ENCODE measurements around the gene OR4F6. TPM values are rescaled to one million over a fixed set of nuclear protein-coding genes. Genes with fewer than 3 reads are reported as not detected.

OR4F6 gene
- polyA plus RNA-seq, 4 donors, result 0.03 TPM; not detected in 3

DNA sequence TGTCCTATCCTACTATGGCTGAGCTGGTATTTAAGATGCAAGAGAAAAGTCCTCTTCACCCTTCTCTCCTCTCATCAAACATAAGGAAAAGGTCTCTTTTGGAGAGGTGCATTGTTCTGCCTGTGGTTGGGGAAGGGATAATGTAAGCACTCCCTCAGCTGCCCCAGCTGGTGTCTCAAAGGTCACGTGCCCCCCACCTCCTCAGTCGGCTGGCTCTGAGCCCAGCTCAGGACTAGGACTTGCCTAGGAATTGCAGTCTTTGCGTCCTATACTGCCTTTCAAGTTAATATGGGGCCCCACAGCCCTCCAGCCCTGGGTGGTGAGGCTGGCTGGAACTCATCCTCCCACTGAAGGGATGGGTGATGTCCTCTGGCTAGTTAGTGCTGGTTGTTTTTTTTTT is 38.3 kb downstream of the OR4F6 start:
- H3K9me3 ChIP-seq (ENCODE audit: control insufficient read depth in 2 of 2, insufficient read depth in 1 of 2, low read depth in 1 of 2, low read length in 1 of 2), result no peaks in the 10 kb centered on the region
- FAIRE-seq (no peak), DNase-seq (no peak)
- H3K27me3 ChIP-seq (ENCODE audit: control insufficient read depth in 3 of 3, insufficient read depth in 3 of 3, low read length in 3 of 3), result peaks cover 0 to 2% (median 0%) of the 10 kb centered on the region in 3 donors
- no peaks in the 10 kb centered on the region for H3K36me3 ChIP-seq (ENCODE audit: control insufficient read depth in 3 of 3, insufficient read depth in 2 of 3, low read depth in 1 of 3, low read length in 3 of 3)
- no peaks in the 10 kb centered on the region for H3K4me1 ChIP-seq (ENCODE audit: control insufficient read depth in 3 of 3, insufficient read depth in 2 of 3, low read depth in 1 of 3, low read length in 2 of 3)
- no peak overlapping the region for H3K27ac ChIP-seq (ENCODE audit: low read depth in 1 of 3, low read length in 2 of 3)
- WGBS, 3 donors, result 21 to 48% (median 27%) methylated on average over 3 of the region's 3 CpGs
- no peak overlapping the region for H3K4me3 ChIP-seq (ENCODE audit: low read depth in 1 of 3, low read length in 3 of 3)

DNA sequence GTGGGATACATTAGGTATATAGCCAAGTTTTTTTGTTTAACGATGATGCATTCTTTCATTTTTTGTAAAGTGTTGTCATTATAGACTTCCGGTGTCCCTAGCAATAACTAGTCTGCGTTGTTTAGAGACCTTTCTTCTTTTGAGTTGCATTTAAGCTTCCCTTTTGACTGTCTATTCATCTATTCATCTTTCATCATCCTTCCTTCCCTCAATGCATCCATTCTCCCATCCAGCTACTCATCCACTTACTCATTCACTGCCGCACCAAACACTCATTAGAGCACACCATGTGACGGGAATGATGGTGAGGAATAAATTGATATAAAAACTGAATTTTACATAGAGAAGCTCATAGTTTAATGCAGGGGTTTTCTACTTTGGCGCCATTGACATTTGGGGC is 41.6 kb downstream of the OR4F6 start:
- 68 to 73% (median 71%) methylated on average over 6 of the region's 6 CpGs for WGBS, 3 donors
- Histone ChIP-seq H3K27ac (ENCODE audit: low read depth in 1 of 3, low read length in 2 of 3) (no peak overlapping the region), H3K4me3 (ENCODE audit: low read depth in 1 of 3, low read length in 3 of 3) (no peak overlapping the region), H3K36me3 (ENCODE audit: control insufficient read depth in 3 of 3, insufficient read depth in 2 of 3, low read depth in 1 of 3, low read length in 3 of 3) (no peaks in the 10 kb centered on the region), H3K4me1 (ENCODE audit: control insufficient read depth in 3 of 3, insufficient read depth in 2 of 3, low read depth in 1 of 3, low read length in 2 of 3) (no peaks in the 10 kb centered on the region), H3K27me3 (ENCODE audit: control insufficient read depth in 3 of 3, insufficient read depth in 3 of 3, low read length in 3 of 3) (peaks cover 0 to 2% (median 0%) of the 10 kb centered on the region in 3 donors), H3K9me3 (ENCODE audit: control insufficient read depth in 2 of 2, insufficient read depth in 1 of 2, low read depth in 1 of 2, low read length in 1 of 2) (no peaks in the 10 kb centered on the region)
- DNase-seq, result no peak
- no peak for FAIRE-seq

DNA sequence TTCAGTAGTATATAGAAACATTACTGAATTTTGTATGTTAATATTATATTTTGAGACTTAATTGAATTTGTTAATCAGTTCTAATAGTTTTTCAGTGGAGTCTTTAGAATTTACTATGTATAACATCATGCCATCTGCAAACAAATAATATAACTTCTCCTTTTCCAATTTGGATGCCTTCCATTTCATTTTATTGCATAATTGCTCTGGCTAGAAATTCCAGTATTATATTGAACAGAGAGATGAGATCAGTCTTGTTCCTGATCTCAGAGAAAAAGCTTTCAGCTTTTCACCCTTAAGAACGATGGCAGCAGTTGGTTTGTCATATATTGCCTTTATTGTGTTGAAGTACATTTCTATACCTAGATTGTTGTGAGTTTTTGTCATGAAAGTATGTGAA is 49.0 kb downstream of the OR4F6 start:
- no peaks in the 10 kb centered on the region for H3K9me3 ChIP-seq (ENCODE audit: control insufficient read depth in 2 of 2, insufficient read depth in 1 of 2, low read depth in 1 of 2, low read length in 1 of 2)
- no peak overlapping the region for H3K4me3 ChIP-seq (ENCODE audit: low read depth in 1 of 3, low read length in 3 of 3)
- no peak overlapping the region for H3K27ac ChIP-seq (ENCODE audit: low read depth in 1 of 3, low read length in 2 of 3)
- H3K4me1 ChIP-seq (ENCODE audit: control insufficient read depth in 3 of 3, insufficient read depth in 2 of 3, low read depth in 1 of 3, low read length in 2 of 3), result no peaks in the 10 kb centered on the region
- DNase-seq (no peak), FAIRE-seq (no peak)
- no peaks in the 10 kb centered on the region for H3K27me3 ChIP-seq (ENCODE audit: control insufficient read depth in 3 of 3, insufficient read depth in 3 of 3, low read length in 3 of 3)
- H3K36me3 ChIP-seq (ENCODE audit: control insufficient read depth in 3 of 3, insufficient read depth in 2 of 3, low read depth in 1 of 3, low read length in 3 of 3), result no peaks in the 10 kb centered on the region
- 19 to 58% (median 46%) methylated on average over 1 of the region's 1 CpG for WGBS, 3 donors

Other genes with a start within 250 kb of the OR4F6 start
- 10 to 100 TPM; 19.0 to 47.6 (median 31.5) TPM for gene TM2D3, start 151.1 kb upstream of the OR4F6 start, polyA plus RNA-seq
- gene TARS3, start 79.0 kb upstream of the OR4F6 start, polyA plus RNA-seq, result 10 to 100 TPM in 1 of 4 donors, 1 to 10 TPM in 3; 4.2 to 19.5 (median 5.1) TPM
- not detected for gene OR4F15, start 8.7 kb downstream of the OR4F6 start, polyA plus RNA-seq

Data from small intestine (tissue), 7 donors.